Inflammatory macrophage treated with lipopolysaccharide for 4 hours (primary cell): ENCODE data around the gene NPC1.

Source experiments
- DNase-seq: peaks from one replicate; pipeline ENCODE4 v3.0.0-alpha.2; 2020

The NPC1 gene

DNA sequence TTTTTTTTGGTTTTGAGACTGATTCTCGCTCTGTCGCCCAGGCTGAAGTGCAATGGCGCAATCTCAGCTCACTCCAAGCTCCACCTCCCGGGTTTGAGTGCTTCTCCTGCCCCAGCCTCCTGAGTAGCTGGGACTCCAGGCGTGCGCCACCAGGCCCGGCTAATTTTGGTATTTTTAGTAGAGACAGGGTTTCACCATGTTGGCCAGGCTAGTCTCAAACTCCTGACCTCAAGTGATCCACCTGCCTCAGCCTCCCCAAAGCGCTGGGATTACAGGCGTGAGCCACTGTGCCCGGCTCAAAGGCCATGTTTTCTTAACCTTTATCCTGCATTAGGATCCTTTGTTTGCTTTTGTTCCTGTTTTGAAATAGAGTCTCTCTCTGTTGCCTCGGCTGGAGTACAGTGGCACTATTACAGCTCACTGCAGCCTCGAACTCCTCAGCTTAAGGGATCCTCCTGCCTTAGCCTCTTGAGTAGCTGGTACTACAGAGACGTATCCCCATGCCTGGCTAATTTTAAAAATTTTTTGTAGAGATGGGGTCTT lies 41.0 kb downstream of the NPC1 start:
- DNase-seq, result no peak

DNA sequence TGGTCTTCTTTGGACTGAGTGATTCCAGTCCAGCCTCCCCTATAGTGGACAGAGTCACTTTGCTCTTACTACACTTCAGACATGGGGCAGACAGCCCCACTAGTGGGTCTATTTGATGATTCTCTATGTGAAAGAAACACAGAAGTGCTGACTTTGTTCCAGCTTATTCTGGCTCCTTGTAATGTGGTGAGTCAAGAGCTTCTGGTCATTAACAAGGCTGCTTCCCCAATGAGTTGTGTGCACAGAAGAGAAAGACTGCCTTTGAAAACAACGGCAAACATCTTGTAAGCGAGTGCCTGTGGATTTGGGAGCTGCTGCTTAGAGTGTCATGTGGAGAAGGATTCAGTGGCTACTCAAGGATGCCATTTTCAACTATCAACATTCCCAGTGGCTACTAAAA lies 43.8 kb downstream of the NPC1 start:
- peak; percentile 70 for DNase-seq

DNA sequence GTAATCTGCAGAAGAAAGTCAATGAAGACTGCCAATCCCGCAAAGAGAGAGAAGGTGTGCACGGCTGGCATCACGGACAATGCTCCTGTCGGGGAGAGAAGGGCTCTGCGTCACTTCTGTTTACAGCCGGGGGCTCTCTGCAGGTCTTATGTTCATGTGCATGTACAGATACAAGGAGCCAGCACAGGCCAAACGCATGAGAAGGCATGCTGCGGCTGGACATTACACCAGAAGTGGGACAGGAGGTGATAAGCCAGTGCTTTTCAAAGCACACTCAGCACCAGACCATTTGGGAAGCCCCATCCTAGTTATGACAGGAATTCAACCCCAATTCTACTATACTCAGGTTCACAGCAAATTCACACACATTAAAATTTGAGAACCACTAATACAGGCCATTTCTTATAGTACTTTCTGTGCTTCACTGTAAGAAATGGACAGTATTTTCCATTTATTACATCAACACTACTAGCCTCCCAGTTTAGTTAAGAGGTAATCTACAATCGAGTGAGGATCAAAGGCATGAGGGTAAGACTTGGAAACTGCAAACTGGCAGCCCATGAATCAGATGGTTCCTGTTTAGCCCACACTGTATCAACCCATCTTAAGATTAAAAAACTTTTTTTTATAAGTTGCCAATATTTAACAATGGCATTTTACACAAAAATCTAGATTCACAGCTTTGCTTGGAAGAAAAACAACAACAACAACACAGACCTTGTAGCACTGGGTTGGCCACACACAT lies 44.8 kb downstream of the NPC1 start:
- DNase-seq, result no peak

DNA sequence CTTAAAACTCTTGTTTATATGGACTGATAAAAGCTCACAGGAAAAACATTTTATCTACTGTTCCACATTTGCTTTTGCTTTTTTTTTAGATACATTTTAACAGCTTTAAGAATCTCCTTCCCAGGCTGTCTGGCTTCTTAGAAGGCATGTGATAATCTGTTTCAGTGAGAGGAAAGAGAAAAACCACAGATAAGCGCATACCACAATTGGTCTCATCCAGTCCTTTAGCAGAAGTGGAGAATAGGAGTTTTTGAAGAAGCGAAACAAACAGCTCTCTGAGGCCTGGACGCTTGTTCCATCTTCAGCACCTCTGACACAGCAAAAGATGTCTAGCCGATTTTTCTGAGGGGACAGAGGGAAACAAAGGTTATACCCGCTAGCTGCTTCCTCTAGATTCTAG lies 45.4 kb downstream of the NPC1 start:
- DNase-seq, result peak; percentile 92

DNA sequence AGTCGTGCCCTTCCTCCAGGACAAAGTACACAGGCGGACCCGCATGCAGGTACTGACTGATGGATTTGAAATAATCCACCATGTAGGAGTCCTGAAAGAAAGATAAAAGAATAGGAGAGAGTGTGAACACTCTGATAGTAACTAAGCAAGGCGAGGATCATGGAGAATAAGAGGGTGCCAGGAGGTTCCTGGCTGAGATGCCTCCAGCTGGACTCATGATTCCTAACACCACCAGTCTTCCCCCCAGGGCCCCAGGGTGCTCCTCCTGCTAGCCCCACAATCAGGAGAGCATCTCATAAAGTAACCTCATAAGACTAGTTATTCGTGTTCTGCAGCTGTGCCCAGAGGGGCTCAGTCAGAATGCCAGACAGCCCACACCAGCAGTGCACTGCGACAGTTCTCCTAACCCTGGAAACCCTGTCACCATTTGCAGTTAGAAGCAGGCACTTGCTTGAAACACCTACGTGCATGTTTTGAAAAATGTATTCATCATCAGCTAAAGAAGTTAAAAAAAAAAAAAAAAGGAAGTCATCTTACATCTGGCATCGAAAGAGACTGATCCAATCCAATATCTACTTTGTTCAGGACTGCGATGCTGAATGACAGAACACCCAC lies 46.3 kb downstream of the NPC1 start:
- peak; percentile 84 for DNase-seq

DNA sequence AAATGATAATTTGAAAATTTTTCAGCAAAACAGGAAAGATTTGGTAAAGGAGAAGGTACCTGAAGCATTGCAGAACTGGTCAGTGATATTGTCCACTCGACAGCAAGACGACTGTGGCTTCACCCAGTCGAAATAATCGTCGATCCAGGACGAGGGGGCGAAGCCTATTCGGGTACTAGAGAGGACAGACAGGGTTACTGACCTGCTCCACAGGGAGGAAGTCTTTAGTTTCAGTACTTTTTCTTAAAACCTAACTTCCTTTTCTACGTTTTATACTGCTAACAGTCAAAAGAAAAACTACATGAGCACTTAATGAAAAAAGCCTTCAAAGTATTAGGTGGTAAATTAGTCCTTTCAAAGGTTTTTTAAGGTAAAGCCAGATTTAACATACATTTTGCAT lies 47.0 kb downstream of the NPC1 start:
- DNase-seq, result peak; percentile 72

DNA sequence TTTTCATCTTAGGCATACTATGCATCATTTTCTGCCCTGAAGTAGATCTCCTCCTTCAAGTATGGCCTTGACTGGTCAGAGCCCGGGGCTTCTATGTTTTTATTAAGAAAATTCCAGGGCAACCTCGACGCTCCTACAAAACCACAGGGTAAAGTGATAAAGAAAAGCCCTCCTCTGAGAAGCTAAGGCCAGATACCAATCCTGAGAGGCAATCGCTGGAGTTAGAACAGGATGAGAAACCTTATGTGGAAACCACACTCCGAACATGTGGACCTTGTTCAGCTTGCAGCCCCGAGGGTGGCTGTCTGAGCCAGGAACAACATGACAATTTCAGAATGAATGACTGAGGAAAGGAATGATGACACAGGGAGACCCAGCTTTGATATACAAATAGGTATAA lies 47.4 kb downstream of the NPC1 start:
- peak; percentile 20 for DNase-seq

DNA sequence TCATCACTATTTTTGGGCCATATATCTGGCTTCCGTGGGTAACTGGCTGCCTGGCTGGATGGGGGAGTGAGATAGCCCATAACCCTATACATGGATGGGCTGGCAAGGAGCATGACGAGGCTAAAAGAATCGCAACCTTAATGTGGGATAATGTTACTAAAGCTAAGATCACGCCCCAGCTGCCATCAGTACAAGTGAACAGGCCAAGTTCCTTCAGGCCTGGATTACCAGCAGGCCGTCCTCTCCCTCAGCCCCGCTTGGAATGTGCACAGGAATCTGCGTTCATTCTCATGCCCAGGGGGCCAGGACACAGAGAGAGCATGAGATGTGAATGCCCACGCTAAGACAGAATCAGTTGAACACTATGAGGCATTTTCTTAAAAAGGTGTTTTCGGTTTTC lies 48.3 kb downstream of the NPC1 start:
- DNase-seq, result no peak

DNA sequence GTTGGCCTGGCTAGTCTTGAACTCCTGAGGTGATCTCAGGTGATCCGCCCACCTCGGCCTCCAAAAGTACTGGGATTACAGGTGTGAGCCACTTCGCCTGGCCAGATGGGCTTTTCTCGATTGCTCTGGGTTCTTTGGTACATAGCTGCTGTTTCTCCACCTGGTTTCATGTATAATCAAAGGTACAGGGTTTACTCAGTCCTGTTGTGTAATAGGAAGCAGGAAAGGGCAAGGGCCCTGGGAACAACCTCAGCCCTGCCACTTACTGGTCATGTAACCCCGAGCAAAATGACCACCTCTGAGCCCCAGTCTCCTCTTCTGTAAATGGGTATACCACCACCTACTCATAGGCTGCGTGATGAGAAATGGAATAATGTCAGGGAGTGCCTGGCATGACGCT lies 49.0 kb downstream of the NPC1 start:
- DNase-seq, result no peak

DNA sequence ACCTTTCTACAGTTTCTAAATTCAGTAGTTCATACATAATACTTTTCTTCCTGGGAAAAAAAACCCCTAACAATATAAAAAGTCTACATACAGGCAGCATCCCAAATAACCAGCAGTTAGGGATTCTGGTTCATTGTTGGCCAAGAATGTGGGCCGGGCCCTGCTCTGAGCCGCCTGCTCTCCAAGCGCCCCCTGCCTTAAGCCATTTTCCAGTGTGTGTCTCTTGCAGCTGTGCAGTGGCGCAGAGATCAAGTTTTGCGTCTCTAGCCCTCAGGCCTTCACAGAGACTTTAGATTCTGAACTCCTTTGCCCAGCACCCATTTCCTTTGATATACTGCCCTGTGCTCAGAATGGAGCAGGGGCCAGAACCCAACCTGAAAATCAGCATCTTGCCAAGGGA lies 50.1 kb downstream of the NPC1 start:
- no peak for DNase-seq

DNA sequence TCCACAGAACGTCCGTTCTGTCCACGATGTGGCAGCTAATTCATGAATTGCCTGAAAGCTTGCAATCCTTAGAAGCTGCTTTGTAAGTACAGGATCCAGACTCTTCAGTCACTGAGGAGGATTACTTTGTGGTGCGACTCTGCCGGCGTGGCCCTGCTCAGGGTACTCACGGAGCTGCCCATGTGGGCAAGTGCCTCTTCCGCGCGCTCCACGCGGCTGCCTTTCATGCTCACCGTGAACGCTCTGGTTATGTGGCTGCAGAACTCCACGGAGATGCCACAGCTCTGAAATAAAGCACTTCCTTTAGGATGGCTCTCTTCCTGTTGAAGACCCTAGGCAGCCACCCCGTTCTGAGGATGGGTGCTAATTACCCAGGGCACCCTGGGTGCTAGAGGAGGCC lies 52.0 kb downstream of the NPC1 start:
- no peak for DNase-seq

DNA sequence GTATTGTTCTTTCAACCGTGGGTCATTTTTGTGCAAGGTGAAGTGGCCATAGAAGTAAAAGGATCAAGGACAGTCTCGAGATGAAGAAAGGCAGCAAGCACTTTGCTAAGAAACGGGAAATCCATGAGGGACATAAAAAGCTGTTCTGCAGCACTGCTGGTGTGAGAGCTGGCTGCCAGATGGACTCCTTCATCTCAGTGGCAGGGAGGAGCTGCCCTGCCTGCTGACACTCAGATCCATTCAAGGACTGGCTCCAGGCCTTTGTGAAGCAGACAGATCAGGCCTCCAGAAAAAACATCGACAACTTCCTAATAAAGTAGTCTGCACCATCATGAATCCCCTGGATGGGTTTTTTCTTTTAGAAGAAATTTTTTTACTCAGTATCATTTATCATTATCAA lies 53.5 kb downstream of the NPC1 start:
- DNase-seq, result no peak

DNA sequence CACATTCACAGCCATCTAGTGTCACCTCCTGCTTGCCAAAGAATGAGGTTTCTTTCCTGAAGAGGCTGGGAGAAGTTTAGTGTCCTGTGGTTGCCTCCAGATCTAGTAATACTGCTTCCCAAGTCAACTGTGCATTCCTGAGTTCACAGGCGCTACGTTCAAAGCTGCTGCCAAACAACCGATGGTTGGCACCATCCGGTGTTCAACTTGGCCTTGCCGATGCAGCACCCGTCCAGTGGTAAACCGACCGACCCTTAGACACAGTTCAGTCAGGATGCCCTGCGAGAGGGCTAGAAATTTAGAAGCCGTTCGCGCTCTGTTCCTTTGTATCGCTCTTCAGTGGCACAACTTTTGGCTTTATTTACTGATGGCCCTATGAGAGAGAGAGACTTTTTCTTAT lies 54.4 kb downstream of the NPC1 start:
- DNase-seq, result no peak

DNA sequence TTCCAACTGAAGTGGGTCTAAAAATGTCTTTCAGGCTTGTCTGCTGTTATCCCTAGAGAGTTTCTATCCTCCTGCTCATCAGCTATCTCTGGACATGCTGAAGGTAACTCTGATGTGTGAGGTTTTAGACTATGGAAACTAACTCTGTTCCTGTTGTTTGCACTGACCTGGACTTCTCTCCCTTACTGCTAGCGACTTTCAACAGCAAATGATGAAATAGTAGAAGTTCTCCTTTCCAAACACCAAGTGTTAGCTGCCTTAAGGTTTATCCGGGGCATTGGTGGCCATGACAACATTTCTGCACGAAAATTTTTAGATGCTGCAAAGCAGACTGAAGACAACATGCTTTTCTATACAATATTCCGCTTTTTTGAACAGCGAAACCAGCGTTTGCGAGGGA lies 56.1 kb downstream of the NPC1 start:
- peak; percentile 86 for DNase-seq

DNA sequence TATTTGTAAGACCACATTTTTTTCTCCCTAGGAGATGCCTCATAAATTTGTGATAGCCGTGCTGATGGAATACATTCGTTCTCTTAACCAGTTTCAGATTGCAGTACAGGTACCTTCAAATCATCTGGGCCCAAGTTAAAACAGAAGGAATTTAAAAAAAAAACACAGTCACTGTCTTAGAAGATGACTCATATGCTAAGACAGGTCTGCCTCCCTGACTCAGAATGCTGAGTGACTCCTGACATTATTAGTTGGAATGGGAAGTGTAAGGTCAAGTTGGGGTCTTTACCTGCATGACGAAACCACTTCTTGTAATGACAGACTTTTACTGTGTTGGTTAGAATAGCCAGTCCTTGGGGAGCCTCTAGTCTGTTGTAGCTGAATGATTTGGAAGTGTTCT lies 56.7 kb downstream of the NPC1 start:
- DNase-seq, result peak; percentile 73

DNA sequence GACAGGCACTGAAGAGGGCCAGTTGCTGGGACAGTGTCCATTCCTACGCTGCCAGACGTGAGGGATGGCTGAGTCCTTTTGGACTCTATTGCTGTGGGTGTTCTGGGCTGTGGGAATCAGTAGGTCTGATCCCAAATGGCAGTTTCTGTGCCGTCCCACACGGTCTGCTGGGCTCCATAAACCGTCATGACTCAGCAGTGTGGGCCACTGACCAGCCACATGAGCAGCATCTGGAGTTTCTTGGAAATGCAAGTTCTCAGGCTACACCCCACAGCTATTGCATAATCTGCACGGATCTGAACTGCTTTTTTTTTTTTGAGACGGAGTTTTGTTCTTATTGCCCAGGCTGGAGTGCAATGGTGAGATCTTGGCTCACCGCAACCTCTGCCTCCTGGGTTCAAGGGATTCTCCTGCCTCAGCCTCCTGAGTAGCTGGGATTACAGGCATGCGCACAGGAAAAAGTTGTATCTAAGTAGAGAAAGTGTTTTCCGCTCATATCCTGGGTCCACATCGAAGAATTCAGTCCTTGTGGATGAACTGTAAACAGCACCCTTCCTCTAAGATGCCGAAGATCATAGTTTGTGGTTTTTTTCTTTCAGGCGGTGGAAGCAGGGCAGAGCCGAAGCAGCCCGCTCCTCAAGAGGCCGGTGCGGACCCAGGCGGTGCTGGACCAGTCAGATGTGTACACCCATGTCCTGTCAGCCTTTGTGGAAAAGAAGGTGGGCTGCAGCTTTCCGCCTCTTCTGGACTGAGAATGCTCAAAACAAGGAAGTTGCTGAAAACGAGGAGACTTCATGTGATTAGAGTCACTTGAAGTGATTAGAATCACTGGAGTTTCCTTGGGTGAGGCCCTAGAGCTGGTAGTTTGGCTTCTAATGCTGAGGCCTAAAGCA lies 57.5 kb downstream of the NPC1 start:
- DNase-seq, result peak; percentile 98

DNA sequence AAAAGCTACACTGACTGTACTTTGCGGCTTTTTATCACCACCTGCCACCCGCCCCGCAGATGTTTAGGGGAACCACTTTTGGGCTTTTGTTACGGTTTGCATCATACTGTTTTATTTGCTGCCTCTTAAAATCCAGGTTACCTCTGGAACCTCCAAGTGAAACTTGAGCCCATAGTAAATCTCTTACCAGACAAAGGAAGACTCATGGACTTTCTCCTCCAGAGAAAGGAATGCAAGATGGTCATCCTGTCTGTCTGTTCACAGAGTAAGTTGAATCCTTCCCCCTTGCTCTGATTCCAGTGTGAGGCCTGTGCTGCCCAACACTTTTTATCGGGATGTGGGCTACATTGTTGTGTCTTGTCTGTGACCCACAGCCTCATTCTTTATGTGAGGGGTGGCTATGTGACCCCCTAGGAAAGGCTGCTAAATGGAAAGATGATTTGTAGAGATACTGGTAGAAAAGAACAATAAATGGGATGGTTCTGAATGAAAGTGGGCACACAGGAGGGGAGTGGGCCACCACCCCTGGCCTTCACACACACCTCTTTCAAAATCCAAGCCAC lies 59.7 kb downstream of the NPC1 start:
- DNase-seq, result no peak

DNA sequence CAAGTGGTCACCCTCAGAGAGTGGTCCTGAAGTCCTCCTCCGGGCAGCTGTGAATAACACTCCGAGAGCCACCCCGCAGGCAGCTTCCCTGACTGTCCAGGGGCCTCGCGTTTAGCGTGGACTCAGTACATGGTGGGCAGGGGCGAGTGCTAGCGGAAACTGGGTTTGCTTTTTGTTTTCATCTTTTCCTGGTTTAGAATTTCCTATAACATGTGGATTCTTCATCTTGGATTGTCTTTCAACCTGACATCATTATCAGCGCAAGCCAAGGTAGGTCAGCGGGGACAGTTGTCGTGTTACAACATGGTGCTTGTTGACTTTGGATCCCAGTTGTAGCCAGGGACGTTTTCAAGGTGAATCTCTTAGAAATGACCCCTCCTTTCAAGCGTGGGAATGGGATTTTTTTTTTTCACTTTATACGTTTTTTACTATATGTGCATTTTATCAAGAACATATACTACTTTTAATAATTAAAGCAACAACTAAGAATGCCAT lies 62.0 kb downstream of the NPC1 start:
- DNase-seq, result no peak

DNA sequence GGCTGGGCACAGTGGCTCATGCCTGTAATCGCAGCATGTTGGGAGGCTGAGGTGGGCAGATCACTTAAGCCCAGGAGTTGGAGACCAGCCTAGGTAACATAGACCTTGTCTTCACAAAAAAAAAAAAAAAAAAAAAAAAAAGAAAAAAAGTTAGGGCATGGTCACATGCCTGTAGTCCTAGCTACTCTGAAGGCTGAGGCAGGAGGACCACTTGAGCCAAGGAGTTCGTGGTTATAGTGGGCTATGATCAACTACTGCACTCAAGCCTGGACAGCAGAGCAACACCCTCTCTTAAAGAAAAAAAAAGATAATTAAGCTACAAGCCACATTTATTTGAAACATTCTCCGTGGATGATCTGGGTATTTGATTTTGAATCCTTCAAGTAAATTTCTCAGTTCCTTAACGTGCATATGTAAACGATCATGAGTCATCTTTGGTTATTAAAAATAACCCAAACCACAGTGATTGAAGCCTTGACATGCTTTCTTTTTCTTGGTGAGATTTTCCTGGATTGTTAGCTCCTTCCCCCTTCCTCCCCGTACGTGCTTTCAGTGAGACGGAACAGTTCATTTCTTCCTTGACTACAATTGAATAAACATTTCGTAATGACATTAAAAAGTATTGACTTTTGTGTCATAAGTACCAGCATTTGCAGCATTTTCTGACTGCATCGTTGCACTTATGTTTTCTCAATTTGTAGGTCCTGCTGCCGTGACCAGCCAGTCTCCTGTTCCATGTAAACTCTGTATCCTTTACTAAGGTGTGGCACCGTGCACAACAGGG lies 62.7 kb downstream of the NPC1 start:
- peak; percentile 95 for DNase-seq

DNA sequence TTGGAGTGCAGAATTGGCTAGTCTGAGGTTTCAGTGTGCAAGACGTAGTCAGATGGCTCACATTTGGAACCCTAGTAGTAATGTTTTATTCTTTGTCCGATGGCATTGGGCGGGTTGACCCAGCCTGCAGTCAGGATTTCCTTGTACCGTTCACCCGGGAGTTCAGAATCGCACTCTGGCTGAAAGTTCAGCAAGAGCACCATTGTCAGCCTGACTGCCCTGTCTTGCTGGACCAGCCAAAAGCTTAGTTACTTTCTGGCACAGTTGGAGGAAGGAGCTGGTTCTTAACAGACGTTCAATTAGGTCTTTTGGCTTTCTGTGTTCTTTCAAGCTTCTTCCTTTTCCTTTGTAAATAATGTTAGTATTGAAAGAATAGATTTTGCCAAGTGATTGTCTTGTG lies 64.4 kb downstream of the NPC1 start:
- no peak for DNase-seq

DNA sequence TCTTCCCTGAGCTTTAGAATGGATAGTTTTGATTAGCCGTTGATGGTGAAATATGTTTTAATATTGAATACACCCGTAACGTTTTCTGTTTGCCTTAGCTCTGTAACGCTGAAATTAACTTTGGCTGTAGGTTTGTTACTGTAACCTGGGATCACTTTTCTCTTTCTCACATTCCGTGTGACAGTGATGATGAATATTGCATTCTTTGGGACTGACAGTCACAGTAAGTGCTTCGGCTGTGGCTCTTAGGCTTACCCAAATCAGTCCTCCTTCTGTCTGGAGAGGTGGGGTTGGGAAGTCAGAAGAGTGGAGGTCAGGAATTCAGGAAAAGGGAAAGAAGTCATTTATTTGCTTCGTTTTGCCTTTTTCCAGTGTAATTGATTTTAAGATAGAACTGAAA lies 65.0 kb downstream of the NPC1 start:
- DNase-seq, result no peak

DNA sequence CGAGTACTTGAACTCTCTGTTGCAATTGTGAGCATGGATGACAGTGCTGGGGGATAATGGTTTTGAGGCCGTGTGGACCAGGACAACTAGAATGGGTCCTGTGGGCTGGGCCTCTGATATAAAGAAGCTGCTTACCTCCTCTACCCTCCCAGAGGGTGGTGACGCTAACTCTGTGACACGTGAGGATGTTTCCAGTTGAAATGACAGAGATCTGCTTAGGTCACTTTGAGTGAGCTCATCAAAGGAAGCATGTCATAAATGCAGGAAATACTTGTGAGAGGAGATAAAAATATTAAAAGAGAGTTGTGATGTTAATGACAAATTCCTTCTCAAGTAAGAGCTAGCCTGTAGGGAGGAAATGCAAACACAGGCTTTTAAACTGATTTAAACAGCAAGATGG lies 66.6 kb downstream of the NPC1 start:
- DNase-seq, result peak; percentile 75
